ENCODE measurements around the gene REXO4.
"Not testable (repeated sequence)": the region's sequence is repeated elsewhere in the genome, so short reads cannot be mapped to it uniquely, and the experiment has no call there.

Gene REXO4

DNA sequence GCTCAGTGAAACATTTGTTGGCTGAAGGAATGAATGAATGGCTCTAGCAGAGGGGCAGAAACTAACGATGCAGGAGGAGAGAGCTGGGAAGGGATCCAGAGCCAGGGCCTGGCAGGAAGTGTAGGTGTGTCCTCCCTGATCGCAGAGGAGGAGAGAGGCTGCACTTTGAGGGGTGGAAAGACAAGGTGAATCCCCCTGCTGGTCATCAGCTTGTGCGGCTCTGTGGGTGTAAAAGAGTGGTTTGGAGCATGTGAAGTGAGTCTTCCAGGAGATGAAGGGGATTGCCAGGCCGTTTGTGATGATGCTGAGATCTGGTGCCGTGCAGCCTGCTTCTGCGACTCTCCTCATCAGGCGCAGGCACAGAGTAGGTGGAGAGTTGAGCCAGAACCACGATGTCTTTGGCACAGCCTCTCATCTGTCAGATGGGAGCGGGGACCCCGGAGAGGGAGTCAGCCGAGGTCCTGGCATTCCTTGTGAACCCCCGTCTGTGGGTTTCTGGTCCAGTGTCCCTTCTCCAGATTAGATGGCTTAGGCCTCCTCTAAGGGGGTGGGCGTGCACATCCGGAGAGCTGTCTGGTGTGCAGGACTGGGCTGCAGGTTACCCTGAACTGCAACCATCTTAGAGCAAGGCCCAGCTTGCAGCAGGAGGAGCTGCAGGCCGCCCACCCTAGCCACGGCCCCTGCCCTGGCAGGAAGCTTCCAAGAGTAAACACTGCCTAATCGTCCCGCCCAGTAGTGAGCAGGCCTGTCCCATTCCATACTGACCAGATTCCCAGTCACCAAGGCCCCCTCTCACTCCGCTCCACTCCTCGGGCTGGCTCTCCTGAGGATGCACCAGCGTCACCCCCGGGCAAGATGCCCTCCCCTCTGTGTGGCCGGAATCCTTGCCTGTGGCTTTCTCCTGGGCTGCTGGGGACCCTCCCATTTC, 4.1 kb upstream of the REXO4 start, which contains the start of gene ADAMTS13:
ADAMTS13 (plus strand) TSS at position 753 of the 928 bp plus-strand sequence; CDS start at position 830, 77 bp downstream.
- DNase-seq (ENCODE audit: low read depth in 3 of 3, low spot score in 1 of 3): no peak

DNA sequence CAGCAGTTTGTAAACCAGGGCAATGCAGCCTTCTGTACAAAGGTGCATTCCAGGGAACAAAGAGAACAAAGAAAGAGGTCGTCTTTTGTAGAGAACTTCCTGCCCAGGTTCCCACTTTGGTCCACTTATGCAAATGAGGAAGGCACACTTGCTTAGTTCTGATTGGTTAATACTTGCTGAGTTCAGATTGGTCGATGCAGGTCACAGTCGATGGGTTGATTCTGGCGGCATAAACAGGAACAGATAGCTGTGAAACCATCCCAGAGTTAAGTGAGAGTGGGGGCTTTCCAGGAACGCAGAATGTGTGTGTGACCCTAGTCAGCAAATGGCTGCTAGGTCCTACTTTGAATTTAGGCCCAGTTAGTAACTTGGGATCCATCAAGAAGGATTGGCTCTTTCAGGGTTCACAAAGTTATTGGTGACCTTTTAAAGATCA, 2.6 kb upstream of the REXO4 start:
- no peak for DNase-seq (ENCODE audit: low read depth in 3 of 3, low spot score in 1 of 3)

DNA sequence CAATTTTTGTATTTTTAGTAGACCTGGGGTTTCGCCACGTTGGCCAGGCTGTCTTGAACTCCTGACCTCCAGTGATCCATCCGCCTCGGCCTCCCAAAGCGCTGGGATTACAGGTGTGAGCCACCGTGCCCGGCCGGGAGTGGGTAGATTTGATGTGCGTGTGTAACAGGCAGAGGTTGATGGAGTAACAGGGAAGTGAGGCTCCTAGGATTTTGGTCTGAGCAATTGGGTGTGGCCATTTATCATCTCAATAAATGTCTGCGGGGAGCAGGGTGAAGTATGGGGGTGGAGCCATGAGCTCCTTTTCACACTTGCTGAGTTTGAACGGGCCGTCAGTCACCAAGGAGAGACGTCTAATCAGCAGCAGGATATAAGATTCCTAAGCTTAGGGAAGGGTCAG, 1.2 kb upstream of the REXO4 start:
- DNase-seq (ENCODE audit: low read depth in 3 of 3, low spot score in 1 of 3): no peak

DNA sequence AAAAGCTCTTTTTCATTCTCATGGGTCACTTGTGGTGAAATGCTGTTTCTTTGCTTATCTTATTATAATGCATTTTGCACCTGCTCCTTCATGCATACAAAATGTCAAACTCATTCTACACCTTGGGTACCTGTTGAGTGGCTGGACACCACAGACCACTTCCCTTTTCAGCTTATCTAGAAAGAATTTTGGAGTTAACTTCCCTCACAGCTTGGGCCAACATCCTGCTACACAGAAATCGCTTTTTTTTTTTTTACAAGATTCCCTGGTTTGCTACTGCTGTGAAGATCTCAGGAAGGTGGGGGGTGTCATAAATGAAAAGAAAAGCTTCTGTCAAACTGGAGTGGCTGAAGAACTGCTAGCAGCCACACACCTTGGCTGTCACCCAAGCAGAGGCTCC, 2.6 kb downstream of the REXO4 start:
- no peak for DNase-seq (ENCODE audit: low read depth in 3 of 3, low spot score in 1 of 3)

DNA sequence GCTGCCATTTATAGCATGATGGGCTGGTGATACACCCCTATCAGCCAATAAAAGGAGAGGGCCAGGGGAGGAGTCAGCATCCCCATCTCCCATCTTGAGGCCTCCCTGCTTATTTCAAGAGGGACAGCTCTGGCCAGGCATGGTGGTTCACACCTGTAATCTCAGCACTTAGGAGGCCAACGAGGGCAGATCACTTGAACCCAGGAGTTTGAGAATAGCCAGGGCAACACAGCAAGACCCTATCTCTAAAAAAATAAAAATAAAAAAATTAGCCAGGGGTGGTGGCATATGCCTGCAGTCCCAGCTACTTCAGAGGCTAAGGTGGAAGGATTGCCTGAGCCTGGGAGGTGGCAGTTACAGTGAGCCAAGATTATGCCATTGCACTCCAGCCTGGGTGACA, 9.8 kb downstream of the REXO4 start:
- DNase-seq (ENCODE audit: low read depth in 3 of 3, low spot score in 1 of 3): no peak

DNA sequence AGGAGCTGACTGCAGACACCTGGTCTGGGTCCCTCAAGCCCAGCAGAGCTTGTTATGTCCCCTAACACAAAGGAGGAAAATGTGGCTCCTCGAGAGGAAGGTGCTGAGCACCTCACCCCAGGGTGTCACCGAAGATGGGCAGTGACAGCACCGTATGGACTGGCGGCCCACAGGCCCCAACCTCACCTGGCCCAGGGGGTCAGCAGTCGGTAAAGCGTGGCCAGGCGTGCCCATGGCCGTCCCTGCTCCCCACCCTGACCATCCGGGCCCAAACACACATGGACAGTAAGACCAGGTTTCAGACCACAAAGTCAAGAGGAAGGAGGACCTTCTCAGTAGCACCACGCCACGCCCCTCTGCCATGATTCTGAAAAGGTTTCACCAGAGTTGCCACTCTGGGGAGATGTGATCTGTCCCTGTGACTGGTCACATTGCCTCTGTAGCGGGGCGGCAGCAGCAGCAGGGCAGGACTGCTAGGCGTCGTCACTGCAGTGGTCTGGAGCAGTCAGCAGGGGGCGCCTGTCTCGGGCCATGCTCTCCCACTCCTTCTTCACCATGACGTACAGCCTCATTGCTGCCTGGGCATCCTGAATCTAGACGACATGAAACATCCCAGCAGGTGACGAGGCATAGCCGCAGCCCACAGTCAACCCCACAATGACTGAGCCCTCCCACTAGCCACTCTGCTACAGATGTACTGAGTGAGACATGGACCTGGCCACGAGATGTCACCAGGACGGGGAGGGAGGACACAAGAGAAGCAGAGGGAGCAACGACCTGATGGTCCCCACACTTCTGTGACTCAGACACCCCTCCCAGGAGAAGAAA, 11.1 kb downstream of the REXO4 start:
- peak; percentile 47 to 66 (median 65) for DNase-seq (ENCODE audit: low read depth in 3 of 3, low spot score in 1 of 3)

DNA sequence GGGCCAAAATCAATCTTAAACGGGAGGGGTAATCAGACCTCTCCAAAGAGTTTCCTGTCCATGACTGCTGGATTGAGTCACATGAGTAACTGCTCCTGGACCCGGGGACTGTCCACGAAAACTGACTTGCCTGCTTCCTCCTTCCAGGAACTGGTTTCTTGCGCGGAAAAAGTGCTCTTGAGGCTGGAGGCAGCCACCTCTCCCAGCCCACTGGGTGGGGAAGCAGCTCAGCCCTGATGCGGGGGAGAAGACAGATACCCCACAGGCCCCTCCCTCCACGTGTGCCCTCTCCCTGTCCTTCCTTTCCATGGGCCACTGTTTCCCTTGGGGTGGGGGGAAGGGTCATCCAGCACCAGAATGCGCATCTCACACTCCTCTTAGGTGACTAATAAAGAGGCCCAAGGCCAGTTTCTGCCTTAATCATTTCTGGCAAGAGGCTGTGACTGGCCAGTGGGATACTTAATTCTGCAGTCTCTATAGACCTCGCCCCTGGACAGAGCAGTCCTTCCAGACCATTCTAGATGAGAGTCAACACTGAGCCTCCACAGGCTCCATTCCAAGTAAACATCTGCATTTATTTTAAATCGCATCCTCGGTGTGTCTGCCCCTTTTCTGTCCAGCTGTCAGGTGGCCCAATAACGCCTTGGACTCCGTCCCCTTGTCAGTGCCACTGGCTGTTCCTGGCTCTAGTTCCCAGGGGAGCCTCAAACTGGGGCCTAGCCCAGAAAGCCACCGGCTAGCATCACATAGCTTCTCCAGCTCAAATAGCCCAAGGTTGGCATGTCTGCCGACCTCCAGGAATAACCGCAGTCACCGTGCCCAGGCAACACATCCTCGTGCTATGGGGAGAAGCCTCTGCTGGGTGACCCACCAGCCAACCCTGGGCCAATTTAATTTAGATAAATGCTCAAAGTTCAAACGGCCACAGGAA, 12.0 kb downstream of the REXO4 start:
- no peak for DNase-seq (ENCODE audit: low read depth in 3 of 3, low spot score in 1 of 3)

DNA sequence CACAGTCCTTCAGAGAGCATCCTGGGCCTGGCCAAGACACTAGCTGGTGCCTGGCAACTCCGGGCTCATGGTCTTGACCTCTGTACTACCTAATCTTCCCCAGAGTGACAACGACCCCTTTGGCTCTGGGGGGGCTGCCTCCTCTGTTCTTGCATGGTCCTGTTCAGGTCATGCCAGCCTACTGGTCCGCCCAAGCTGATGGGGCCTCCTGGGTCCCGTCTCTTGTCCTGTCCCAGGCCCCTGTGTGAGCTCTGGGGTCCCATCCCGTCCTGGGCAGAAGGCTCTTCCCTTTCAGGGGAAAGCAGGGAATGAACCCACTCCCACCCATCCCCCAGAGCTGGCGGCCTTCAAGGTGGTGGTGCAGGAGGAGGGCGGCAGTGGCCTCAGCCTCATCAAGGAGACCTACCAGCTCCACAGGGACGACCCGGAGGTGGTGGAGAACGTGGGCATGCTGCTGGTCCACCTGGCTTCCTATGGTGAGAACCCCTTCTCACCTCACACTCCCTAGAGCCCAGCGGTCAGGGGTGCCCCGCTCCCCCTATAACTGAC, 13.3 kb downstream of the REXO4 start:
- DNase-seq (ENCODE audit: low read depth in 3 of 3, low spot score in 1 of 3): no peak

DNA sequence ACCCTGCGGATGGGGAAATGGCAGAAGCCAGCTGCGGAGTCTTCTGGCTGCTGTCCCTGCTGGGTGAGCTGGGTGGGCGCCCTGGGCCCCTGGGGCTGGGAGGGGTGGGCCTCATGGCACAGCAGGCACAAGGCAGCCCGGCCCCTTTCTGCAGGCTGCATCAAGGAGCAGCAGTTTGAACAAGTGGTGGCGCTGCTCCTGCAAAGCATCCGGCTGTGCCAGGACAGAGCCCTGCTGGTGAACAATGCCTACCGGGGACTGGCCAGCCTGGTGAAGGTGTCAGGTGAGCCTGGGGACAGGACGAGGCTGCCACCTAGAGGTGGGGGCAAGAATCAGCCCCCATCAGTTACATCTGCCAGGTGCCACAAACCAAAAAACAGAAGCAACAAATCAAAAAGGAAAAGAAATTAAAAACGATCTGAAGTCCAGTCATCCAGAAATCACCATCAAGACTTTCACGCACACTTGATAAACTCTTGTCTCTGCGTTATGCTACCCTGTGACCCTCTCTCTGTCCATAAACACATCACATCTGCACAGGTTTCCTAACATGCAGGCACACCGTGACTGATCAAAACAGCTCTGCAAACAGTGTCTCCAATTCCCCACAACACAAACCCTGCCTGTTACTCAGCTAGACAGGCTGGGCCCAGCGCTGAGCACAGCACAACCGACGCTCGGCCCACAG, 13.9 kb downstream of the REXO4 start:
- DNase-seq (ENCODE audit: low read depth in 3 of 3, low spot score in 1 of 3): peak; percentile 21 to 46 (median 46)

DNA sequence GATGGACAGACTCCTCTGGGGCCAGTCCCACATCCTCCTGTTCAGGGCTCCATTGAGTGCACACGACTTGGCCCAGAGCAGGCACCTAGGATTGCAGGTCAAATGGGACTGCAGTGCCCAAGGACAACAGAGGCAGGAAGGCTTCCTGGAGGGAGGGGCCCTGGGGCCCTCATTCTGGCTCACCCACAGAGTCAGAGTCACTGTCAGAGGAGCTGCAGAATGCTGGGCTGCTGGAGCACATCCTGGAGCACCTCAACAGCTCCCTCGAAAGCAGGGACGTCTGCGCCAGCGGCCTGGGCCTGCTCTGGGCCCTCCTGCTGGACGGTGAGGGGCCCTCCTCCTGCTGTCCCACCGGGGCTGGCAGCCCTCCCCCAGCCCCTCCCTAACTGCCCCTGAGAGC, 15.1 kb downstream of the REXO4 start:
- DNase-seq (ENCODE audit: low read depth in 3 of 3, low spot score in 1 of 3): no peak

DNA sequence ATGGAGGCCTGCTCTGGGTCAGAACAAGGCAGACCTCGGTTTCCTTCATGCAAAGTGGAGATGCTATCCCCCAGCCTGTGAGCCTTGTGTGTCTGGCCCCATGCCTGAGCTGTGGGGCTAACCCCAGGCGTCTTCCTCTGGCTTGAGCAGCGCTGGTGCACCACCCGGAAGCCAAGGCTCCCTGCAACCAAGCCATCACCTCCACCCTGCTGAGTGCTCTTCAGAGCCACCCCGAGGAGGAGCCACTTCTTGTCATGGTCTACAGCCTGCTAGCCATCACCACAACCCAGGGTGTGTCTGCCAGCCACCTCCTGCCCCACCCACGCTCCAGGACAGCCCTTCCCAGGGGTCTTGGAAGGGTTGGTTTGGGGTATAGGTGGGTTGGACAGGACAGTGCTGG, 16.2 kb downstream of the REXO4 start:
- no peak for DNase-seq (ENCODE audit: low read depth in 3 of 3, low spot score in 1 of 3)

DNA sequence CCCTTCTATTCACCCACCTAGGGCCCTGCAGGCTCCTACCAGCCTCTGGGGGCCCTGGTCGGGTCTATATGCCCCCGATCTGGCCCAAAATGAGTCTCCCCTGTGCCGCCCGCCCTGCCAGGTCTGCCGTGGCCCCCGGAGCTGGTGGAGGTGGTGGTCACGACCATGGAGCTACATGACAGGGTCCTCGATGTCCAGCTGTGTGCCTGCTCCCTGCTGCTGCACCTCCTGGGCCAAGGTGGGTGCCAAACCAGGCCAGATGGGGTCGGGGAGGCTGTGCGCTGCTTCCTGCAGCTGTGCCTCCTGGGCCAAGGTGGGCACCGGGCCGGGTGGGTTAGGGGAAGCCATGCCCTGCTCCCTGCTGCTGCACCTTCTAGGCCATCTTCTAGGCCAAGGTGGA, 17.5 kb downstream of the REXO4 start:
- no peak for DNase-seq (ENCODE audit: low read depth in 3 of 3, low spot score in 1 of 3)

DNA sequence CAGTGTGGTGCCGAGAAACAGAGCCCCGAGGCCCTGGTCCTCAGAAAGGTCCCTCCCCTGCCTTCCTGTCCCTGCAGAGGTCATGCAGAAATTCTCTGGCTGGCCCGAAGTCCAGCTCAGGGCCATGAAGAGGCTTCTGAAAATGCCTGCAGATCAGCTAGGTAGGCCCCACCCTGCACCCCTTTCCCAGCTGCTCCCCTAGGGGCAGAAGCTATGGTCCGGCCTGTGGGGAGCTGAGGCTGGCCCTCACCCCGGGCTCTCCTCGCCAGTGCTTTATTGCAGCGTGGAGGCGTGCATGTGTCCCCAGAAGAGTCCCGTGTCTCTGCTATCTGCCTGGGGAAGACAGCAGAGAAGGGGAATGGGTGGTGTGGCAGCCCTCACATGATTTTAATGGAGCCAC, 19.9 kb downstream of the REXO4 start:
- no peak for DNase-seq (ENCODE audit: low read depth in 3 of 3, low spot score in 1 of 3)

DNA sequence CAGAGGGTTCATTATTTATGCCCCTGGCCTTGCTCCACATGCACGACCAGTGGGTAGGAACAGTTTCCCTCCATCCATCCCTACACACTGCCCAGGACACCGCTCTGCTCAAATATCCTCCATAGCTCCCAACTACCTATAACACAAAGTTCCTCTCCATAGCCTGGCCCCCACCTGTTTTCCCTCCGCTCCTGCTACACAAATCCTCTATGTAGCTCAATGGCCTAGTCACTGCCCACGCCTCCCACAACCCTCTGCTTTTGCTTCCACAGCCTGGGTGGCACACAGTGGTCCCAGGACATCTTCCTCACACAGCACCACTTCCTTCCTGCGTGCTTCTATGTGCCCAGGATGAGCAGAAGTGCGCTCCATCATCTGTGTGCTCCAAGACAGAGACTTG, 20.4 kb downstream of the REXO4 start:
- no peak for DNase-seq (ENCODE audit: low read depth in 3 of 3, low spot score in 1 of 3)

DNA sequence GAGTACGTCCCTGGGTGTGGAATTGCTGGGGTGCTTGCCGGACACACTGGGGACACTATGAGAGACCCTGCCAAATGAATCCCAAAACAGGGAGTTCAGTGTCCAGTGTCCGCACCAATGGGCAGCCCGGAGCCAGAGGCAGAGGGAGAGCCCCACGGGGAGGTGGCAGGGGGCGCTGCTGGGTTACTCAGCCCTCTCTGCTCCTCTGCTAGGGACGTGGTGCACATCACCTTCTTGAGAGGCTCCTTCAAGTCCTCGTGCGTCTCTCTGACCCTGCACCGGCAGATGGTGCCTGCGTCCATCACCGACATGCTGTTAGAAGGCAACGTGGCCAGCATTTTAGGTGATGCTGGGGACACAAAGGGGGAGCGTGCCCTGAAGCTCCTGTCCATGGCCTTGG, 20.9 kb downstream of the REXO4 start:
- no peak for DNase-seq (ENCODE audit: low read depth in 3 of 3, low spot score in 1 of 3)

DNA sequence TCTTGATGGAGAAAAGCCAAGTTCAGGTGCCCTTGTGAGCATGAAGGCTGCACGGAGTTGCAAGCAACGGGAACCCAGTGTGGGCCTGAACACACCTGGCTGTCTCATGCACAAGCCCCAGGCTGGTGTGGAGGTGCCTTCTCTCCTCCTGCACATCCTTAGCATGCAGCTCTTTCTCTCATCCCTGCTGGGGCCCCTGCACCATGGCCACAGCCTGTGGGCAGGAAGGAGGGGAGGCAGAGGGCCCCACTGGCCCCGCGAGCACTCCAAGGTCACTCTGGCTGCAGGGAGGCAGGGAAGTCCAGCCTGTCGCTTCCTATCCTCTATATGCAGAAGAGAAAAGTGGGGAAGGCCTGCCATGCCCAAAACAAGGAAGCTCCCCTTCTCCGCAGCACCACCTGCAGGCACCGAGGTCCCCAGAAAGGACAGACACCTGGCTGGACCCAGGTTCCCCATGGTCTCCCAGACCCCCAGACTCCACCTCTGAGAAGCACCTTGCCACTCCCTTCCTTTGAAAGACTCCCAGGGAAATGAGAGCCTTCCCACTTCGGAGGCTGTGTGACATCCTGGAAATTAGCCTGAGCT, 23.0 kb downstream of the REXO4 start:
- DNase-seq (ENCODE audit: low read depth in 3 of 3, low spot score in 1 of 3): no peak

DNA sequence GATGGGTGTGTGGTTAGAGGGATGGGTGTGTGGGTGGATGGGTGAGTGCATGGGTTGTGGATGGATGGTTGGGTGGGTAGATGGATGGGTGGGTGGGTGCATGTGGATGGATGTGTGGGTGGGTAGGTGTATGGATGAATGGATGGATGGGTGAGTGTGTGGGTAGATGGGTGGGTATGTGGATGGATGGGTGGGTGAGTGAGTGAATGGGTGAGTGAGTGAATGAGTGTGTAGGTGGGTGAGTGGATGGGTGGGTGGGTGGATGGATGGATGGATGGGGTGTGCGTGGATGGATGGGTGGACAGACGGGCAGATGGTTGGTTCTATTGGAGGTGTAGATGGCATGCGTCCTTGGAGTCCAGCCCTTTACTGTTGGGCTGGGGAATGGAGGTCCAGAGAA, 24.4 kb downstream of the REXO4 start:
- no peak for DNase-seq (ENCODE audit: low read depth in 3 of 3, low spot score in 1 of 3)

DNA sequence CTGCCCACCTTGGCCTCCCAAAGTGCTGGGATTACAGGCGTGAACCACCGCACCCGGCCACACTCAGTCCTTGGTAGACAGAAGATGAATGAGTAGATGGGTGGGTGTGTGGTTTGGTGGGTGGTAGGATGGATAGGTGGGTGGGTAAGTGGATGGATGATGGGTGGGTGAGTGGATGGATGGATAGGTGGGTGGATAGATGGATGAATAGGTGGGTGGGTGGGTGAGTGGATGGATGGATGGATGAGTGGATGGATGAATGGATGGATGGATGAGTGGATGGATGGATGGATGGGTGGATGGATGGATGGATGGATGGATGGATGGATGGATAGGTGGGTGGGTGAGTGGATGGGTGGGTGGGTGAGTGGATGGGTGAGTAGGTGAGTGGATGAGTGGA, 25.5 kb downstream of the REXO4 start:
- not testable (repeated sequence) for DNase-seq (ENCODE audit: low read depth in 3 of 3, low spot score in 1 of 3)

DNA sequence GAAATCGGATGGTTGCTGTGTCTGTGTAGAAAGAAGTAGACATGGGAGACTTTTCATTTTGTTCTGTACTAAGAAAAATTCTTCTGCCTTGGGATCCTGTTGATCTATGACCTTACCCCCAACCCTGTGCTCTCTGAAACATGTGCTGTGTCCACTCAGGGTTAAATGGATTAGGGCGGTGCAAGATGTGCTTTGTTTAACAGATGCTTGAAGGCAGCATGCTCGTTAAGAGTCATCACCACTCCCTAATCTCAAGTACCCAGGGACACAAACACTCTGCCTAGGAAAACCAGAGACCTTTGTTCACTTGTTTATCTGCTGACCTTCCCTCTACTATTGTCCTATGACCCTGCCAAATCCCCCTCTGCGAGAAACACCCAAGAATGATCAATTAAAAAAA, 26.4 kb downstream of the REXO4 start:
- DNase-seq (ENCODE audit: low read depth in 3 of 3, low spot score in 1 of 3): not testable (repeated sequence)

DNA sequence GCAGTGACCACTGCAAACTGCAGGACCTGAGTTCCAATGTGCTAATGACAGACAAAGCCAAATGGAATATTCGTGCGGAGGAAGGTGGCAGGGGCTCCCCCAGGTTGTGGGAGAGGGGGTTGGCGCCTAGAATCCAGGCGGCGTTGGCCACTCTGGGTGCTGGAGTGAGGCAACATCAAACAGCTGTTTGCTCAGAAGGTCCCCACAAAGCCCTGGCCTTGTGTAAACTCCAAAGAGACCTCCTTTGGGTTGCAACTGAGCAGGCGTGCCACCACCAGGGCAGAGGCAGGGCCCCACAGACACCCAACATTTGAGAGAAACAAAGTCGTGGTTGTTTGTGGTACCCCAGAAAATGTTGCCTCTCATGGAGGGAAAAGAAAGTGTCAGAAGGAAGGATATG, 27.1 kb downstream of the REXO4 start:
- no peak for DNase-seq (ENCODE audit: low read depth in 3 of 3, low spot score in 1 of 3)
